Stimulated activated effector memory CD8-positive, alpha-beta T cell treated with anti-CD3 and anti-CD28 coated beads, Interleukin-12 subunit alpha, Interleukin-12 subunit beta, amount 100 ng/mL, for 72 hours (primary cell): Measurements from ENCODE around the gene NAV1.
"Not testable (repeated sequence)": the region's sequence is repeated elsewhere in the genome, so short reads cannot be mapped to it uniquely, and the experiment has no call there.

Experiments
- ATAC-seq: fragments of 150-1000 bp; cut with Tn5 transposase; 2 replicates; pipeline ENCODE4 v1.10.0; 2021
- DNase-seq, 2 donors: peaks; one replicate each; pipeline ENCODE4 v3.0.0; 2021 to 2022; ENCODE audit warnings: low spot score in 2 of 2
- H3K27ac Mint-ChIP-seq: one replicate; pipeline ENCODE4 v1.8.0; 2022; ENCODE audit warnings: mild to moderate bottlenecking, mixed read lengths
- H3K36me3 Mint-ChIP-seq: one replicate; pipeline ENCODE4 v1.8.0; 2022; ENCODE audit warnings: mild to moderate bottlenecking, mixed read lengths
- H3K4me1 Mint-ChIP-seq: one replicate; pipeline ENCODE4 v1.8.0; 2022; ENCODE audit warnings: mixed read lengths
- H3K4me3 Mint-ChIP-seq: one replicate; pipeline ENCODE4 v1.8.0; 2022; ENCODE audit warnings: mild to moderate bottlenecking, mixed read lengths
- H3K9me3 Mint-ChIP-seq: one replicate; pipeline ENCODE4 v1.8.0; 2022; ENCODE audit warnings: mixed read lengths

The NAV1 gene

DNA sequence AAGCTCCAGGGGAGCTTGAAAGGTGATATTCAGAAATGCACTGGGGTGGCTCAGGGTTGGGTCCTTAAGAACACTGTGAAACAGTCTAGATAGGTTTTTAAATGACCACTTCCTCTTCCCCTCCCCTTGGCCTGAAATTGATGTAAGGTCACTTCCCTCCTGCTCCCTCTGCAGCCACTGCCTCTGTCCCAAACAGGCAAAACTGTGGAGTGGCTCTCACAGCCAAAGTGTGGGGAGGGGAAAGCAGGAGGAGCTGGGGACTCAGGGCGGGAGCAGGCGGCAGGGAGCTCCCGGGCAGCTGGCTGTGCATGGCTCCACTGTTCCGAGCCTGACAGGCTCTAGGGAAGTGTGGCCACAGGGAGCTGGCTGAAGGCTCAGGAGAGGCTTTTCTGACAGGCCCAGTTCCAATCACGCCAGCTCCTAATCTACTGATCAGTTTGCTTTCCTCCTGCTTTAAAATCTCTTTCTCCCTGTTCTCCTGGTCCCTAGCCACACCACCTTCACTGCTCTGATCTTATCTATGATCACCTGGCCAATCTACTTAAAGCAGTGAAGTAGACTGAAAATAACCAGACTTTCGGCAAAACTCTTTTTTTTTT is 26.9 kb upstream of the NAV1 start:
- no peak overlapping the region for H3K27ac Mint-ChIP-seq
- H3K9me3 Mint-ChIP-seq: no peaks in the 10 kb centered on the region
- DNase-seq (no peak), ATAC-seq (no peak)
- H3K4me1 Mint-ChIP-seq: peaks cover 10% of the 10 kb centered on the region
- no peaks in the 10 kb centered on the region for H3K36me3 Mint-ChIP-seq
- no peak overlapping the region for H3K4me3 Mint-ChIP-seq

DNA sequence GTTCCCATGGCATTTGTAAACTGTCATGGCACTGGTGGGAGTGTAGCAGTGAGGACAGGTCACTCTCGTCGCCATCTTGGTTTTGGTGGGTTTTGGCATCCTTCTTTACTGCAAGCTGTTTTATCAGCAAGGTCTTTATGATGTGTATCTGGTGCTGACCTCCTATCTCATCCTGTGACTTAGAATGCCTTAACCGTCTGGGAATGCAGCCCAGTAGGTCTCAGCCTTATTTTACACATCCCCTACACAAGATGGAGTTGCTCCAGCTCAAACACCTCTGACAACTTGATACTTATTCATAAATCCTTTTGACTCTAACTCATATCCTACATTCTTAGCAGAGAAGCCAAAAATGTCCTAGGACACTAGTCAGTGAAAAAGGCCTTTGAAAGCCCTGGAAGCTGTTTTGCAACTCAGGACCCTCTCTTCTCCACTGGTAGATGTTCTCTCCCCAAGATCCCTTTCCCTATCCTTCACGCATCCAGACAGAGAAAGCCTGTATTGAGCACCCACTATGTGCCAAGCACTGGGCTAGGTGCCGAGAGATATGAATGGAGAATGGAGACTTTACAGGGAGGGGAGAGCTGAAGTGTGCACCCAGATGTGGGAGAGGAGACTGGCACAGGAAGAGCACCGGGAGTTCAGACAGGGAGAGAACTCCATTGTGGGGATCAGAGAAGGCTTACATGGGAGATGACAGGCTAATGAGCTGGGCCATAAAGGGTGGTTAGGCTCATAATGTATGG is 25.3 kb upstream of the NAV1 start:
- ATAC-seq: no peak
- Mint-ChIP-seq H3K4me3 (no peak overlapping the region), H3K27ac (no peak overlapping the region), H3K36me3 (no peaks in the 10 kb centered on the region), H3K4me1 (no peaks in the 10 kb centered on the region), H3K9me3 (no peaks in the 10 kb centered on the region)
- no peak for DNase-seq

GRCh38 chr1:201514466-201514865 is 24.5 kb upstream of the NAV1 start:
- Mint-ChIP-seq H3K4me3 (no peak overlapping the region), H3K27ac (no peak overlapping the region), H3K4me1 (no peaks in the 10 kb centered on the region), H3K9me3 (no peaks in the 10 kb centered on the region), H3K36me3 (no peaks in the 10 kb centered on the region)
- no peak for DNase-seq
- no peak for ATAC-seq

GRCh38 chr1:201515062-201515750 is 23.7 kb upstream of the NAV1 start:
- ATAC-seq (no peak), DNase-seq (no peak)
- Mint-ChIP-seq H3K9me3 (no peaks in the 10 kb centered on the region), H3K4me3 (no peak overlapping the region), H3K4me1 (no peaks in the 10 kb centered on the region), H3K36me3 (no peaks in the 10 kb centered on the region), H3K27ac (no peak overlapping the region)

GRCh38 chr1:201515895-201516294 is 23.0 kb upstream of the NAV1 start:
- Mint-ChIP-seq H3K27ac (no peak overlapping the region), H3K36me3 (no peaks in the 10 kb centered on the region), H3K9me3 (no peaks in the 10 kb centered on the region), H3K4me3 (no peak overlapping the region), H3K4me1 (no peaks in the 10 kb centered on the region)
- no peak for DNase-seq
- peak; percentile 67 for ATAC-seq

- Mint-ChIP-seq H3K4me3 (no peak overlapping the region), H3K27ac (no peak overlapping the region), H3K4me1 (no peaks in the 10 kb centered on the region), H3K36me3 (peaks cover 7% of the 10 kb centered on the region), H3K9me3 (no peaks in the 10 kb centered on the region)
- DNase-seq: no peak
- no peak for ATAC-seq
Observed at GRCh38 chr1:201516511-201517127, 22.3 kb upstream of the NAV1 start.

- H3K9me3 Mint-ChIP-seq: no peaks in the 10 kb centered on the region
- no peak overlapping the region for H3K4me3 Mint-ChIP-seq
- H3K36me3 Mint-ChIP-seq: peaks cover 17% of the 10 kb centered on the region
- DNase-seq: no peak
- H3K27ac Mint-ChIP-seq: no peak overlapping the region
- no peaks in the 10 kb centered on the region for H3K4me1 Mint-ChIP-seq
- no peak for ATAC-seq
Observed at GRCh38 chr1:201517631-201518030, 21.3 kb upstream of the NAV1 start.

DNA sequence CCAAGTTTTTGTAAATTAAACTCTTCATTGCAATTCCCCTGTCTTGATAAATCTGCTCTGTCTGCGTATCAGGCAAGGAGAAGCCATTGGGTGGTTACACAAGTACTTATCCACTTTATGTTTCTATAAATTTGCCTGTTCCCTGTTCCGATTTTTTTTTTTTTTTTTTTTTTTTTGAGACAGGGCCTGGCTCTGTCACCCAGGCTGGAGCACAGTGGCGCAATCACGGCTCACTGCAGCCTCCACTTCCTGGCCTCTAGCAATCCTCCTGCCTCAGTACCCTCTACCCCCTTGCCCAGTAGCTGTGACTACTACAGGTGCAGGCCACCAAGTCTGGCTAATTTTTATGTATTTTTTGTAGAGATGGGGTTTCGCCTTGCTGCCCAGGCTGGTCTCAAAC is 20.9 kb upstream of the NAV1 start:
- Mint-ChIP-seq H3K27ac (no peak overlapping the region), H3K36me3 (peaks cover 18% of the 10 kb centered on the region), H3K4me1 (no peaks in the 10 kb centered on the region), H3K4me3 (no peak overlapping the region), H3K9me3 (no peaks in the 10 kb centered on the region)
- ATAC-seq: no peak
- DNase-seq: no peak

DNA sequence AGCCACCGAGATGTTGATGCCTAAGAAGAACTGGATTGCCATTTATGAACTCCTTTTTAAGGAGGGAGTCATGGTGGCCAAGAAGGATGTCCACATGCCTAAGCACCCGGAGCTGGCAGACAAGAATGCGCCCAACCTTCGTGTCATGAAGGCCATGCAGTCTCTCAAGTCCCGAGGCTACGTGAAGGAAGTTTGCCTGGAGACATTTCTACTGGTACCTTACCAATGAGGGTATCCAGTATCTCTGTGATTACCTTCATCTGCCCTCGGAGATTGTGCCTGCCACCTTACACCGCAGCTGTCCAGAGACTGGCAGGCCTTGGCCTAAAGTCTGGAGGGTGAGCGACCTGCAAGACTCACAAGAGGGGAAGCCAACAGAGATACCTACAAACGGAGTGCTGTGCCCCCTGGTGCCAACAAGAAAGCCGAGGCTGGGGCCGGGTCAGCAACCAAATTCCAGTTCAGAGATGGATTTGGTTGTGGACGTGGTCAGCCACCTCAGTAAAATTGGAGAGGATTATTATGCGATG is 18.8 kb upstream of the NAV1 start:
- DNase-seq, H3K4me1 Mint-ChIP-seq, ATAC-seq, H3K9me3 Mint-ChIP-seq, H3K4me3 Mint-ChIP-seq, H3K27ac Mint-ChIP-seq: not testable (repeated sequence)
- peaks cover 23% of the 10 kb centered on the region for H3K36me3 Mint-ChIP-seq

DNA sequence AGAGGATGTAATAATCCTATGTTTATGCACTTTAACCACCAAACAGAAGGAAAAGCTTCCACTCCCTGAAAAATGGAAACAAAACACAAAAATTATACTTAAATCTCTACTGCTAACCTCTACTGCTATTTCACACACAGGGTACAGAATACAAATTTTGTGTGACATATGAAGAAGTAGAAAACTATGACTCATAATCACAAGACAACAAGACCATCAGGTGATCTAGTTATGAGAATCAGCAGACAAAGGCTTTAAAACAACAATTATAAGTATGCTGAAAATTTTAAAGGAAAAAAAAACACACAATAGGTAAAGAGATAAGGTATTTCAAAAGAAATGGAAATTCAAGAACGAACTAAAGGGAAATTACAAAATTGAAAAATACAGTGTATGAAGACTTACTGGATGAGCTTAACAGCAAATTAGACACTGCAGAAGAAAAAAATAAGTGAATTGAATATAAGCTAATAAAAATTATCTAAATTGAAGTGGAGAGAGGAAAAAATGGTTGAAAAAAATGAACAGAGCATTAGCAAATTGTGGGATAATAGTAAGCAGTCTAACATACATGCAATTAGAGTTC is 13.6 kb upstream of the NAV1 start:
- peaks cover 28% of the 10 kb centered on the region for H3K36me3 Mint-ChIP-seq
- ATAC-seq (no peak), DNase-seq (no peak)
- no peaks in the 10 kb centered on the region for H3K4me1 Mint-ChIP-seq
- no peak overlapping the region for H3K27ac Mint-ChIP-seq
- peaks cover 3% of the 10 kb centered on the region for H3K9me3 Mint-ChIP-seq
- no peak overlapping the region for H3K4me3 Mint-ChIP-seq

GRCh38 chr1:201527879-201528278 is 11.0 kb upstream of the NAV1 start:
- ATAC-seq (no peak), DNase-seq (no peak)
- Mint-ChIP-seq H3K9me3 (peaks cover 3% of the 10 kb centered on the region), H3K36me3 (peaks cover 10% of the 10 kb centered on the region), H3K4me1 (no peaks in the 10 kb centered on the region), H3K4me3 (no peak overlapping the region), H3K27ac (no peak overlapping the region)

- Mint-ChIP-seq H3K27ac (no peak overlapping the region), H3K4me3 (no peak overlapping the region), H3K4me1 (no peaks in the 10 kb centered on the region), H3K9me3 (peaks cover 3% of the 10 kb centered on the region), H3K36me3 (peaks cover 10% of the 10 kb centered on the region)
- DNase-seq (no peak), ATAC-seq (no peak)
Observed at GRCh38 chr1:201528631-201529252, 10.2 kb upstream of the NAV1 start.

- H3K36me3 Mint-ChIP-seq: no peaks in the 10 kb centered on the region
- H3K4me3 Mint-ChIP-seq: no peak overlapping the region
- peaks cover 5% of the 10 kb centered on the region for H3K4me1 Mint-ChIP-seq
- H3K27ac Mint-ChIP-seq: no peak overlapping the region
- H3K9me3 Mint-ChIP-seq: no peaks in the 10 kb centered on the region
- DNase-seq: no peak
- ATAC-seq: peak; percentile 62
Observed at GRCh38 chr1:201530741-201531531, 8.0 kb upstream of the NAV1 start.
